ENCODE measurements around the gene ADORA2A. TPM values are rescaled to one million over a fixed set of nuclear protein-coding genes. Genes with fewer than 3 reads are reported as not detected.

ADORA2A gene
- total and polyA plus RNA-seq, 2 of the 8 experiments (the other 6 are each of a cell fraction or from before 2014, with no cell fraction given) = 7.1 to 20.3 TPM

DNA sequence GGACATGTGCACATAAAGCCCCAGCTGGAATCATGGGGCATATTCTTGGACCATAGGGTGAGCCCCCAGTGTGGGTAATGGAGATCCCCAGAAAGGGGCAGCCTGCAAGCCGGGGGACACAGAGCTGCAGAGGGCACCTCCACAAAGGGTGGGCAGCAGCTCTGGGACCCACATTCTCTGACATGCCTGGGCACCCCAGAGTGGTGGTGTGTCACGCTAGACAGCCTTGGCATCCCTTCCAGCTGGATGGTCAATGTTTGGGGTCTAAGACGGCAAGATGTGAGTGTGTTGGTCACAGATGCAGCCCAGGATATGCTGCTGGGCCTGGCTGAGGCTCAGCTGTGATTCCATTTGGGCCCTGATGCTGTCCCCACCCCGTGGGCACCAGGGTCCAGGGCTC is 9.7 kb downstream of the ADORA2A start:
- no peak overlapping the region for H2BK120ac ChIP-seq (replicated peaks; ENCODE audit: low read depth, low read length)
- no peaks in the 10 kb centered on the region for H3K79me1 ChIP-seq (ENCODE audit: low read depth, low read length)
- CTCF ChIA-PET (ENCODE audit: partially characterized antibody) = interaction anchor here (0.9 to 10.8 kb wide), 8 partner anchors 9 to 92 kb away, joined by 3 to 114 read pairs (median 3); no protein-coding TSS in a partner anchor
- no peak overlapping the region for H2AFZ ChIP-seq (ENCODE audit: low read length)
- no peaks in the 10 kb centered on the region for H3K79me2 ChIP-seq (ENCODE audit: control insufficient read depth in 1 of 2, insufficient read depth in 2 of 2, low read length in 2 of 2)
- H4K8ac ChIP-seq (ENCODE audit: extremely low read depth, insufficient read depth, low read length) = no peak overlapping the region
- no peak overlapping the region for H2AK5ac ChIP-seq (ENCODE audit: low read depth, low read length)
- H3K9ac ChIP-seq (replicated peaks in 1 of 4; ENCODE audit: extremely low read depth in 1 of 4, low read depth in 3 of 4, low read length in 3 of 4) = no peak overlapping the region
- no peak overlapping the region for H4K5ac ChIP-seq (ENCODE audit: insufficient read length, low read depth, low read length)
- no peak overlapping the region for H3K27ac ChIP-seq (ENCODE audit: low read depth, low read length)
- H3K14ac ChIP-seq (ENCODE audit: insufficient read length) = no peak overlapping the region
- no peak overlapping the region for H2BK5ac ChIP-seq (ENCODE audit: low read depth, low read length)
- no peak overlapping the region for H2BK12ac ChIP-seq (ENCODE audit: low read depth, low read length)
- no peaks in the 10 kb centered on the region for H3K23me2 ChIP-seq (ENCODE audit: low read depth, low read length)
- H3K23ac ChIP-seq (ENCODE audit: insufficient read length) = no peak overlapping the region
- DNase-seq (ENCODE audit: low read depth in 1 of 2, low spot score in 2 of 2) (no peak), FAIRE-seq (no peak)
- H3K9me3 ChIP-seq (ENCODE audit: insufficient read depth in 2 of 2, low read depth in 1 of 2, low read length in 1 of 2) = no peaks in the 10 kb centered on the region
- no peaks in the 10 kb centered on the region for H4K20me1 ChIP-seq (replicated peaks in 1 of 2; ENCODE audit: control insufficient read depth in 1 of 2, insufficient read depth in 2 of 2, low read length in 2 of 2)
- no peaks in the 10 kb centered on the region for H3K36me3 ChIP-seq (ENCODE audit: control insufficient read depth in 2 of 4, insufficient read depth in 4 of 4, low read length in 3 of 4)
- H3K4me2 ChIP-seq (ENCODE audit: insufficient read depth in 1 of 2, low read depth in 2 of 2, low read length in 2 of 2) = no peak overlapping the region
- no peak overlapping the region for H2BK15ac ChIP-seq (ENCODE audit: low read length)
- no peak overlapping the region for H2BK20ac ChIP-seq (ENCODE audit: low read length)
- no peak overlapping the region for H3K18ac ChIP-seq (ENCODE audit: extremely low read depth, low read length)
- H3K56ac ChIP-seq (replicated peaks; ENCODE audit: insufficient read length, low read depth, low read length) = no peak overlapping the region
- no peak overlapping the region for H3K4me3 ChIP-seq (ENCODE audit: extremely low read depth in 1 of 4, insufficient read depth in 2 of 4, low read depth in 3 of 4, low read length in 4 of 4)
- POLR2A ChIA-PET (ENCODE audit: partially characterized antibody) = interaction anchor here (1.3 kb wide), 1 partner anchor 37 kb away, joined by 4 read pairs; no protein-coding TSS in a partner anchor
- no peak overlapping the region for H4K91ac ChIP-seq (replicated peaks; ENCODE audit: insufficient read length, low read length)
- no peak overlapping the region for H3K4ac ChIP-seq (replicated peaks; ENCODE audit: insufficient read length, low read depth, low read length)
- WGBS, 2 experiments (ENCODE audit: extremely low coverage in 1 of 2, insufficient coverage in 1 of 2, insufficient read length in 1 of 2, insufficient replicate concordance in 2 of 2, low coverage in 1 of 2, low lambda C conversion rate in 2 of 2, missing lambda C conversion rate in 1 of 2) = 88% methylated on average over 4 of the region's 4 CpGs; no CpG with 5 or more reads in 1 of the 2 experiments
- no peaks in the 10 kb centered on the region; a peak in 1 of 7 replicates for H3K4me1 ChIP-seq (replicated peaks in 1 of 4; ENCODE audit: control insufficient read depth in 3 of 4, insufficient read depth in 4 of 4, low read length in 3 of 4)
- H3K27me3 ChIP-seq (replicated peaks in 1 of 4; ENCODE audit: control insufficient read depth in 3 of 4, extremely low read depth in 1 of 4, insufficient read depth in 3 of 4, low read length in 3 of 4) = no peaks in the 10 kb centered on the region; a peak in 1 of 7 replicates
- TF ChIP-seq BACH1 (IDR thresholded peaks at IDR 0.05; ENCODE audit: low read length) = no peak
- no peak for TF ChIP-seq RXRA (IDR thresholded peaks at IDR 0.05; ENCODE audit: insufficient read depth, low read depth, low read length)
